Endothelial cell of umbilical vein (primary cell): ENCODE measurements around the gene PCSK6. TPM values are rescaled to one million over a fixed set of nuclear protein-coding genes. Genes with fewer than 3 reads are reported as not detected.

ENCODE experiments used
- BruUV-seq: library from RNA; stranded (reverse); fragments of 400-500 nt; replicated peaks from 2 replicates; lab custom pipeline; 2021; lab: Mats Ljungman, UMichigan
- CTCF ChIA-PET: fragments of 300-600, 350-600 bp; sonication (Branson Sonifier 250); formaldehyde crosslinking; loops from one replicate; lab custom pipeline; 2021; ENCODE audit warnings: antibody characterized with exemption, inconsistent platforms; lab: Charles Lee
- POLR2A ChIA-PET: fragments of 300-600, 350-600 bp; sonication (Branson Sonifier 250); formaldehyde crosslinking; loops from one replicate; lab custom pipeline; 2021; ENCODE audit warnings: antibody characterized with exemption, inconsistent platforms; lab: Charles Lee
- DNase-seq: peaks from one replicate; pipeline ENCODE4 v3.0.0-alpha.2; 2011; ENCODE audit warnings: low read depth, low spot score
- FAIRE-seq: peaks from 2 replicates; lab custom pipeline; 2011; peaks lifted over from hg19 to GRCh38; lab: Jason Lieb, UNC
- H2AFZ ChIP-seq: 2 replicates; pipeline ENCODE4 v1.6.0; 2012; ENCODE audit warnings: low read depth, low read length, control low read depth, inconsistent platforms
- H3K27ac ChIP-seq: 2 replicates; pipeline ENCODE4 v1.5.1; 2011; ENCODE audit warnings: low read depth, mild to moderate bottlenecking, control low read depth, low read length, moderate library complexity; ENCODE audit not compliant: insufficient read depth
- H3K27me3 ChIP-seq, 2 experiments: 2 replicates each; pipeline versions ENCODE4 v1.6.0 to v1.6.1; 2011; ENCODE audit warnings: low read length in 2 of 2, mixed read lengths in 1 of 2; ENCODE audit not compliant: control insufficient read depth in 2 of 2, insufficient read depth in 2 of 2
- H3K36me3 ChIP-seq, 2 experiments: 2 replicates in 1 of 2; 3 replicates in 1 of 2; pipeline ENCODE4 v1.5.1; 2011; ENCODE audit warnings: low read length in 2 of 2, mild to moderate bottlenecking in 1 of 2, moderate library complexity in 1 of 2; ENCODE audit not compliant: control insufficient read depth in 2 of 2, insufficient read depth in 2 of 2; ENCODE audit errors: extremely low read depth in 1 of 2
- H3K4me1 ChIP-seq: 3 replicates; pipeline ENCODE4 v1.5.1; 2011; ENCODE audit warnings: mild to moderate bottlenecking, low read length; ENCODE audit not compliant: control insufficient read depth, insufficient read depth; ENCODE audit errors: extremely low read depth
- H3K4me2 ChIP-seq: 2 replicates; pipeline ENCODE4 v1.6.1; 2011; ENCODE audit warnings: low read length, control low read depth, mixed read lengths; ENCODE audit not compliant: insufficient read depth
- H3K4me3 ChIP-seq, 3 experiments: fragments of 200-600 bp in 1 of 3; sonication (generic), shearing (Covaris generic) in 1 of 3; replicated peaks in 1 of 3; 2 replicates each; pipeline ENCODE4 v1.5.1; 2011 to 2016; ENCODE audit warnings: control low read depth in 3 of 3, low read length in 3 of 3, mild to moderate bottlenecking in 2 of 3, inconsistent platforms in 1 of 3, low read depth in 1 of 3, moderate library complexity in 1 of 3; ENCODE audit not compliant: insufficient read depth in 1 of 3
- H3K79me2 ChIP-seq: 2 replicates; pipeline ENCODE4 v1.6.0; 2012; ENCODE audit warnings: low read length, inconsistent platforms; ENCODE audit not compliant: control insufficient read depth, insufficient read depth
- H3K9ac ChIP-seq: replicated peaks from 2 replicates; pipeline ENCODE3; 2011; ENCODE audit warnings: low read length, control low read depth; ENCODE audit not compliant: insufficient read depth; ENCODE audit errors: extremely low read depth
- H3K9me1 ChIP-seq: replicated peaks from 3 replicates; pipeline ENCODE4 v1.6.0; 2011; ENCODE audit warnings: mild to moderate bottlenecking, low read length; ENCODE audit not compliant: control insufficient read depth, insufficient read depth; ENCODE audit errors: extremely low read depth
- H3K9me3 ChIP-seq: replicated peaks from 2 replicates; pipeline ENCODE4 v1.5.1; 2012; ENCODE audit warnings: low read length, inconsistent platforms; ENCODE audit not compliant: control insufficient read depth, insufficient read depth
- H4K20me1 ChIP-seq: replicated peaks from 2 replicates; pipeline ENCODE3; 2011; ENCODE audit warnings: mild to moderate bottlenecking, low read length; ENCODE audit not compliant: control insufficient read depth, insufficient read depth; ENCODE audit errors: extremely low read depth
- CTCF ChIP-seq, 2 donors: IDR thresholded peaks; 1 replicate in 1 of 2; 2 replicates in 1 of 2; pipeline ENCODE4 v1.5.1; 2011; ENCODE audit warnings: low read length in 2 of 2, mild to moderate bottlenecking in 2 of 2, moderate library complexity in 2 of 2, control low read depth in 1 of 2, inconsistent platforms in 1 of 2, low read depth in 1 of 2; ENCODE audit not compliant: insufficient read depth in 1 of 2; ENCODE audit errors: extremely low read depth in 1 of 2
- EZH2 ChIP-seq: IDR thresholded peaks from 2 replicates; pipeline ENCODE4 v1.6.1; 2012; ENCODE audit warnings: borderline replicate concordance, low read depth, mild to moderate bottlenecking, moderate library complexity, low read length, inconsistent platforms; ENCODE audit not compliant: severe bottlenecking
- FOS ChIP-seq: IDR thresholded peaks from 2 replicates; pipeline ENCODE4 v1.6.1; 2011; ENCODE audit warnings: mild to moderate bottlenecking, low read length, moderate library complexity, borderline replicate concordance; ENCODE audit not compliant: insufficient read depth
- GATA2 ChIP-seq: IDR thresholded peaks from 2 replicates; pipeline ENCODE4 v1.7.0; 2011; ENCODE audit warnings: low read depth, mild to moderate bottlenecking, moderate library complexity, mixed read lengths, low read length; ENCODE audit not compliant: insufficient read length, insufficient read depth
- JUN ChIP-seq: IDR thresholded peaks from 2 replicates; pipeline ENCODE4 v1.6.1; 2011; ENCODE audit warnings: borderline replicate concordance, low read depth; ENCODE audit not compliant: insufficient read length, insufficient read depth
- MYC ChIP-seq: IDR thresholded peaks from one replicate; pipeline ENCODE4 v1.6.1; 2011; ENCODE audit warnings: mild to moderate bottlenecking, low read depth, low read length
- POLR2A ChIP-seq: IDR thresholded peaks from 2 replicates; pipeline ENCODE4 v1.6.1; 2012; ENCODE audit warnings: low read depth, mild to moderate bottlenecking, control low read depth, low read length
- POLR2AphosphoS5 ChIP-seq: IDR thresholded peaks from 2 replicates; pipeline ENCODE4 v1.6.1; 2012; ENCODE audit warnings: low read depth, mild to moderate bottlenecking, control low read depth, low read length, moderate library complexity; ENCODE audit not compliant: insufficient read depth
- dilution Hi-C: fragments of 300-500 bp; cut with MboI; formaldehyde crosslinking; loops from one replicate; pipeline ENCODE4 v1.15.0; 2019; ENCODE audit warnings: low sequenced_read_pairs; ENCODE audit not compliant: extremely low pct_ligation_motif_present
- intact Hi-C: fragments of 100-400 bp; cut with micrococcal nuclease; formaldehyde crosslinking; loops from one replicate; pipeline ENCODE4 v1.10.0; 2022
- polyA plus RNA-seq, 4 experiments: library from polyadenylated mRNA; depleted of rRNA in 3 of 4; stranded (reverse) in 3 of 4; unstranded in 1 of 4; fragments of >200 nt; gene quantifications; 2 replicates each; pipeline versions ENCODE4 v1.2.1 to v1.2.3, GENCODE V29; 2011 to 2012; ENCODE audit warnings: missing spikeins in 1 of 4
- total RNA-seq: library from RNA; stranded (reverse); gene quantifications from 2 replicates; pipeline ENCODE4 v1.2.3, GENCODE V29; 2021
- TF ChIP-seq, protein P1 (sequence below): IDR thresholded peaks from 2 replicates; pipeline ENCODE4 v1.6.1; 2011; ENCODE audit not compliant: insufficient read depth, insufficient read length

Gene PCSK6
- total and polyA plus RNA-seq, 2 donors (not counting 3 experiments of a cell fraction or from before 2014, with no cell fraction given), result 0.18 to 0.69 TPM

DNA sequence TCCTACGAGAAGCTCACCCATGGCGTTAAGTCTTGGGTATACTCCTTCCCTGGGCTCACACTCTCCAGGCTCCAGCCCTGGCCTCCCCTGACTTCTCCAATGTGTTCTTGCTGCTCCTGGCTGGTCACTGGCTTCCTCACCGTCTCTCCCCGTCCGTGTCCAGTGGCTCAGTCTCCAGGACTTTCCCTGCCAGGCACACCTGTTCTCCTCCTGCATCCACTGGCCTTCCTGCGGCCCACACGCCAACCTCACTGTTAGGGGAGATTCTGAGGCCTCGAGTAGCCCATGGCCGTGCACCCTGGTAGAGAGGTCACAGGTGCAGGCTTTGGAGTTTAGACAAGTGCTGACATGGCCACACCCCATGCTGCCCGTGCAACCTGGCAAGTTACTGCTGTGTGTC, 102.5 kb downstream of the PCSK6 start:
- H3K36me3 ChIP-seq, result no peaks in the 10 kb centered on the region
- no peak for FAIRE-seq
- no peaks in the 10 kb centered on the region for H3K9me3 ChIP-seq
- intact Hi-C loops, result no loop called here
- no peak overlapping the region for H2AFZ ChIP-seq
- BruUV-seq, result no TSS peak
- H3K4me3 ChIP-seq, result no peak overlapping the region
- no peak for TF ChIP-seq CTCF (IDR thresholded peaks at IDR 0.05; ENCODE audit: extremely low read depth in 1 of 2, insufficient read depth in 1 of 2, low read depth in 1 of 2, low read length in 2 of 2)
- TF ChIP-seq GATA2, result no peak
- TF ChIP-seq, protein P1, sequence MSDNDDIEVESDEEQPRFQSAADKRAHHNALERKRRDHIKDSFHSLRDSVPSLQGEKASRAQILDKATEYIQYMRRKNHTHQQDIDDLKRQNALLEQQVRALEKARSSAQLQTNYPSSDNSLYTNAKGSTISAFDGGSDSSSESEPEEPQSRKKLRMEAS, result no peak
- TF ChIP-seq JUN, result no peak
- TF ChIP-seq FOS, result no peak
- no peak for TF ChIP-seq POLR2AphosphoS5
- TF ChIP-seq EZH2, result no peak
- no peak for TF ChIP-seq MYC
- no peak for TF ChIP-seq POLR2A
- H3K9me1 ChIP-seq, result no peaks in the 10 kb centered on the region
- H3K9ac ChIP-seq, result no peak overlapping the region
- CTCF ChIA-PET, result no interaction called here
- no peaks in the 10 kb centered on the region for H4K20me1 ChIP-seq
- no peak overlapping the region for H3K4me2 ChIP-seq
- dilution Hi-C loops, result no loop called here
- no peaks in the 10 kb centered on the region for H3K27me3 ChIP-seq
- POLR2A ChIA-PET, result no interaction called here
- no peak overlapping the region for H3K27ac ChIP-seq
- H3K4me1 ChIP-seq, result no peaks in the 10 kb centered on the region
- H3K79me2 ChIP-seq, result no peaks in the 10 kb centered on the region
- DNase-seq, result no peak
